HG03025 (cell line): ENCODE measurements around the gene METTL2B.
"Not testable (repeated sequence)": the region's sequence is repeated elsewhere in the genome, so short reads cannot be mapped to it uniquely, and the experiment has no call there.

Experiments used
- ATAC-seq: cut with Tn5 transposase; IDR thresholded peaks from one replicate; pipeline ENCODE4 v1.9.1; 2021; ENCODE audit warnings: mild to moderate bottlenecking, moderate library complexity; ENCODE audit not compliant: unreplicated experiment, low FRiP score

The METTL2B gene

GRCh38 chr7:128517023-128517422 is 40.5 kb downstream of the METTL2B start:
- ATAC-seq: not testable (repeated sequence)

GRCh38 chr7:128523226-128523931 is 46.8 kb downstream of the METTL2B start:
- ATAC-seq: not testable (repeated sequence)

GRCh38 chr7:128523932-128524524 is 47.5 kb downstream of the METTL2B start:
- not testable (repeated sequence) for ATAC-seq

- ATAC-seq: not testable (repeated sequence)
These were observed 49.0 kb downstream of the METTL2B start for GRCh38 chr7:128525584-128525983.

GRCh38 chr7:128526062-128526466 is 49.5 kb downstream of the METTL2B start:
- ATAC-seq: not testable (repeated sequence)

- not testable (repeated sequence) for ATAC-seq
These were observed 52.6 kb downstream of the METTL2B start for GRCh38 chr7:128529191-128529590.

GRCh38 chr7:128530121-128530854 is 53.7 kb downstream of the METTL2B start:
- peak; percentile 19 for ATAC-seq

- ATAC-seq: no peak
These were observed 54.2 kb downstream of the METTL2B start for GRCh38 chr7:128530855-128531104.

GRCh38 chr7:128531105-128531954 is 54.8 kb downstream of the METTL2B start:
- peak; percentile 60 for ATAC-seq

GRCh38 chr7:128531955-128532478 is 55.5 kb downstream of the METTL2B start:
- ATAC-seq: peak; percentile 21

GRCh38 chr7:128532956-128533355 is 56.4 kb downstream of the METTL2B start:
- ATAC-seq: not testable (repeated sequence)

- ATAC-seq: not testable (repeated sequence)
These were observed 60.9 kb downstream of the METTL2B start for GRCh38 chr7:128537410-128537809.

- ATAC-seq: not testable (repeated sequence)
These were observed 66.0 kb downstream of the METTL2B start for GRCh38 chr7:128542530-128542929.

- not testable (repeated sequence) for ATAC-seq
These were observed 66.8 kb downstream of the METTL2B start for GRCh38 chr7:128543300-128543699.

GRCh38 chr7:128546319-128546851 is 69.8 kb downstream of the METTL2B start:
- ATAC-seq: not testable (repeated sequence)

- ATAC-seq: no peak
These were observed 74.4 kb downstream of the METTL2B start for GRCh38 chr7:128550920-128551319.

- not testable (repeated sequence) for ATAC-seq
These were observed 77.8 kb downstream of the METTL2B start for GRCh38 chr7:128554394-128554793.
